CD4-positive, alpha-beta T cell treated with Interferon alpha-2 for 1 hour (primary cell): ENCODE measurements around the gene WDR88.
"Not testable (repeated sequence)": the region's sequence is repeated elsewhere in the genome, so short reads cannot be mapped to it uniquely, and the experiment has no call there.

Source experiments
- DNase-seq, 2 donors: peaks; one replicate each; pipeline ENCODE4 v3.0.0-alpha.2; 2020 to 2022

The WDR88 gene

GRCh38 chr19:33132021-33132420, at the start of gene WDR88:
Gene WDR88 (plus strand): TSS chr19:33132114. CDS start chr19:33132170, 56 bp downstream.
- DNase-seq, result no peak

GRCh38 chr19:33085570-33086128, 46.3 kb upstream of the WDR88 start:
- no peak for DNase-seq

- no peak for DNase-seq
These were observed 45.0 kb upstream of the WDR88 start for GRCh38 chr19:33086955-33087354.

- no peak for DNase-seq
These were observed 42.9 kb upstream of the WDR88 start for GRCh38 chr19:33089010-33089409.

- no peak for DNase-seq
These were observed 41.7 kb upstream of the WDR88 start for GRCh38 chr19:33090179-33090578.

GRCh38 chr19:33093420-33094210, 38.3 kb upstream of the WDR88 start:
- no peak for DNase-seq

- DNase-seq, result no peak
These were observed 37.4 kb upstream of the WDR88 start for GRCh38 chr19:33094436-33095067.

- no peak for DNase-seq
These were observed 35.9 kb upstream of the WDR88 start for GRCh38 chr19:33096005-33096404.

- no peak for DNase-seq
These were observed 33.8 kb upstream of the WDR88 start for GRCh38 chr19:33098055-33098534.

- DNase-seq, result no peak
These were observed 30.8 kb upstream of the WDR88 start for GRCh38 chr19:33100894-33101644.

- DNase-seq, result no peak
These were observed 29.0 kb upstream of the WDR88 start for GRCh38 chr19:33102893-33103292.

GRCh38 chr19:33108161-33108560, 23.8 kb upstream of the WDR88 start:
- DNase-seq, result no peak

- DNase-seq, result no peak
These were observed 21.6 kb upstream of the WDR88 start for GRCh38 chr19:33110137-33110910.

- DNase-seq, result no peak
These were observed 20.3 kb upstream of the WDR88 start for GRCh38 chr19:33111587-33111986.

- no peak for DNase-seq
These were observed 17.6 kb upstream of the WDR88 start for GRCh38 chr19:33114312-33114711.

GRCh38 chr19:33117501-33117900, 14.4 kb upstream of the WDR88 start:
- no peak for DNase-seq

- DNase-seq, result no peak
These were observed 13.3 kb upstream of the WDR88 start for GRCh38 chr19:33118643-33119042.

GRCh38 chr19:33124207-33125098, 7.5 kb upstream of the WDR88 start:
- no peak for DNase-seq

GRCh38 chr19:33125929-33126388, 6.0 kb upstream of the WDR88 start:
- DNase-seq, result peak; percentile 41 to 67

GRCh38 chr19:33126712-33127111, 5.2 kb upstream of the WDR88 start:
- not testable (repeated sequence) for DNase-seq

GRCh38 chr19:33129901-33130300, 2.0 kb upstream of the WDR88 start:
- DNase-seq, result no peak
